ENCODE data around the gene TUBGCP2.
"Not testable (repeated sequence)": the region's sequence is repeated elsewhere in the genome, so short reads cannot be mapped to it uniquely, and the experiment has no call there.

TUBGCP2 gene

DNA sequence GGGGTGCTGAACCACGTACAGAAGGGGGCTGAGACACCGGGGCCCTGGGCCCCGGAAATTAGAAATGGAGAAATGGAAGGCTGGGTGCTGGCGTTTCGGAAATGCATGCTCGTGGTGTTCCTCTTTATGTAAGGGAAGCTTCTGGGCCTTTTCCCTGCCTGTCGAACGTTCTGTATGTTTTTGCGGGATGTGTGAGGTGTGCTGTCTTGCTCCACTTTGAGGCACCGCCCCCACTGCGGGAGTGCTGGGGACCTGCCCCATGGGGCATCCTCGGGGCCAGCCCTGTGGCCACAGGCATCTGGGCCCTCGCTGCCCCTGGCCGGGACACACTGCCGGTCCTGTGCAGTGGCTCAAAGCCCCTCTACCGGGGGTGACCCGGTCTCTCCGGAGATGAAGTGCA, 72.7 kb downstream of the TUBGCP2 start:
- POLR2A ChIA-PET: no interaction called here
- no peak for DNase-seq (ENCODE audit: extremely low spot score)
- CTCF ChIA-PET: no interaction called here
- TF ChIP-seq FOXM1 (IDR thresholded peaks at IDR 0.05; ENCODE audit: borderline replicate concordance): no peak
- TF ChIP-seq CTBP1 (IDR thresholded peaks at IDR 0.05; ENCODE audit: borderline replicate concordance): no peak
- no peak for TF ChIP-seq ZNF384 (IDR thresholded peaks at IDR 0.05)
- TF ChIP-seq SP1 (IDR thresholded peaks at IDR 0.05): no peak
- no peak for TF ChIP-seq FOXK2 (IDR thresholded peaks at IDR 0.05)
- TF ChIP-seq PKNOX1 (IDR thresholded peaks at IDR 0.05): no peak
- TF ChIP-seq TARDBP (IDR thresholded peaks at IDR 0.05): no peak
- TF ChIP-seq LEF1 (IDR thresholded peaks at IDR 0.05; ENCODE audit: borderline replicate concordance): no peak

DNA sequence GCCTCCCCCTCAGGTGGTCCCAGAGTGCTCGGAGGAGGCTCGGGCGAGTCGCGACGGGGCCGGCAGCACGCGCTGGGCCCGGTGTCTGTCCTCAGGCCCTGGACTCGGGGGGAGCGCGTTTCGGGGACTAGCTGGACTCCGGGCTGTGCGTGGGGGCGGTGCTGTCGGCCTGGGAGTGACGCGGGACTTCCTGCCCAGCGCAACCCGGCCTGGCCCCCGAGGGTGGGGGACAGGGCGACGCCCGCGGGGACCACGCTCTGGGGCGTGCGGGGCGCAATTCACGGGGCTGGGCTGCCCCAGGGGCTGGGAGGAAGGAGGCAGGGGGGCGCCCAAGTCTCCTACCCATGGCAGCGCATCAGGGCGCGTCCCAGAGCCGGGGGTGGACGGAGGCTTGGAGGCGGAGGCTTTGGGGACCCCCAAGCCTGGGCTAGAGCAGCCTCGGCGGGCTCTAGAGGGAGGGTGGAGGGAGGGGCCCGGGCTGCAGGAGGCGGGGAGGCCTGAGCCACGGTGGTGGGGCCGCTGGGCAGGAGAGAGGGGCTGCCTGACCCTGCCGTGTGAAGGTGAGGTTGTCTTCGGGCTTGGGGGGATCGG, 73.3 kb downstream of the TUBGCP2 start:
- CTCF ChIA-PET: no interaction called here
- TF ChIP-seq SUZ12 (IDR thresholded peaks at IDR 0.05): no peak
- no peak for TF ChIP-seq FOXM1 (IDR thresholded peaks at IDR 0.05; ENCODE audit: borderline replicate concordance)
- TF ChIP-seq CTBP1 (IDR thresholded peaks at IDR 0.05; ENCODE audit: borderline replicate concordance): no peak
- no peak for TF ChIP-seq ZNF384 (IDR thresholded peaks at IDR 0.05)
- TF ChIP-seq SP1 (IDR thresholded peaks at IDR 0.05): no peak
- POLR2A ChIA-PET: no interaction called here
- no peak for DNase-seq (ENCODE audit: extremely low spot score)

- POLR2A ChIA-PET; DNase-seq (ENCODE audit: extremely low spot score); CTCF ChIA-PET: not testable (repeated sequence)
These were observed 73.9 kb downstream of the TUBGCP2 start for GRCh38 chr10:133234796-133235195.

- no peak for TF ChIP-seq FOXA1 (IDR thresholded peaks at IDR 0.05)
- TF ChIP-seq BHLHE40 (IDR thresholded peaks at IDR 0.05; ENCODE audit: borderline replicate concordance): no peak
- no peak for TF ChIP-seq FOXM1 (IDR thresholded peaks at IDR 0.05; ENCODE audit: borderline replicate concordance)
- no peak for TF ChIP-seq ZNF384 (IDR thresholded peaks at IDR 0.05)
- TF ChIP-seq CTBP1 (IDR thresholded peaks at IDR 0.05; ENCODE audit: borderline replicate concordance): no peak
- no peak for TF ChIP-seq TARDBP (IDR thresholded peaks at IDR 0.05)
- no peak for TF ChIP-seq L3MBTL2 (conservative IDR thresholded peaks at IDR 0.05)
- TF ChIP-seq ELF4 (IDR thresholded peaks at IDR 0.05): no peak
- ChIA-PET CTCF (no interaction called here), POLR2A (no interaction called here)
These were observed 76.6 kb downstream of the TUBGCP2 start for GRCh38 chr10:133231946-133232574.

DNA sequence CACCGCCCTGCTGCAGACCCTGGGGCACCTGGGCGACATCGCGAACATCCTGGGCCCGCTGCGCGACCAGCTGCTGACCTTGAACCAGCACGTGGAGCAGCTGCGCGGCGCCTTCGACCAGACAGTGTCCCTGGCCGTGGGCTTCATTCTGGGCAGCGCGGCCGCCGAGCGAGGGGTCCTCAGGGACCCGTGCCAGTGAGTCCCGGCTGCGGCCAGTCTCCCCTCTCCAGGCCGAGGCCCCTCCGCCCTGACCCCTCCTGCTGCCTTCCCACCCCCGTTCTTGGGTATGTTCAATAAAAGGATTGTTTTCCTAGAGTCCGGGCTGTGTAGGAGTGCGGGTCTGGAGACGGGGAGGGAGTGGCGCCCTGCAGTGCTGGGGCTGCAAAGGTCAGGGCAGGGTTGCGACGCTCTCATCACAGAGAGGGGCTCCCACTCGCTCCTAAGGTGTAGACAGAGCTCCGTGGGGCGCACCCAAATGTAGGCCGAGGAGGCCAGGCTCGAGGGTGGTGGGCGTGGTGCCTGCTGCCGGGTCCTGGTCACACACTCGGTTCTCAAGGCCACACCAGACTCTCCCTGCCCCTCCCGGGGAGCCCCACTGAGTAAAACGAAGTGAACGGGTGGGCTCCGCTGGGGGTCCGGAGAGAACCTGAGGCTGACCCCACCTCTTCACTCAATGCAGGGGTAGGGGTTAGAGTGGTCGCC, 77.3 kb downstream of the TUBGCP2 start:
- no peak for DNase-seq (ENCODE audit: extremely low spot score)
- CTCF ChIA-PET: no interaction called here
- TF ChIP-seq FOXA1 (IDR thresholded peaks at IDR 0.05) (no peak), PKNOX1 (IDR thresholded peaks at IDR 0.05) (no peak), ELF4 (IDR thresholded peaks at IDR 0.05) (no peak), SP1 (IDR thresholded peaks at IDR 0.05) (no peak), CTBP1 (IDR thresholded peaks at IDR 0.05; ENCODE audit: borderline replicate concordance) (no peak), ZNF384 (IDR thresholded peaks at IDR 0.05) (no peak), BHLHE40 (IDR thresholded peaks at IDR 0.05; ENCODE audit: borderline replicate concordance) (no peak), HDGF (IDR thresholded peaks at IDR 0.05; ENCODE audit: borderline replicate concordance) (no peak)
- POLR2A ChIA-PET: no interaction called here

More at GRCh38 chr10:133231946-133232574, 76.6 kb downstream of the TUBGCP2 start:
- DNase-seq (ENCODE audit: extremely low spot score): no peak

GRCh38 chr10:133230387-133231195, 78.1 kb downstream of the TUBGCP2 start:
- peak; percentile 78 for DNase-seq (ENCODE audit: extremely low spot score)
- ChIA-PET CTCF (no interaction called here), POLR2A (interaction anchor here (0.7 kb wide), 1 partner anchor 12 kb away, joined by 3 read pairs; no protein-coding TSS in a partner anchor)
- TF ChIP-seq HDGF (IDR thresholded peaks at IDR 0.05; ENCODE audit: borderline replicate concordance) (no peak), BHLHE40 (IDR thresholded peaks at IDR 0.05; ENCODE audit: borderline replicate concordance) (no peak)

- TF ChIP-seq FOXK2 (IDR thresholded peaks at IDR 0.05) (no peak), ZNF384 (IDR thresholded peaks at IDR 0.05) (no peak), TARDBP (IDR thresholded peaks at IDR 0.05) (no peak), SUZ12 (IDR thresholded peaks at IDR 0.05) (no peak), BHLHE40 (IDR thresholded peaks at IDR 0.05; ENCODE audit: borderline replicate concordance) (no peak), NFRKB (IDR thresholded peaks at IDR 0.05) (no peak), PKNOX1 (IDR thresholded peaks at IDR 0.05) (no peak), FOXA1 (IDR thresholded peaks at IDR 0.05) (no peak)
- ChIA-PET CTCF (no interaction called here), POLR2A (interaction anchor here (0.7 kb wide), 1 partner anchor 13 kb away, joined by 3 read pairs; no protein-coding TSS in a partner anchor)
- peak; percentile 36 for DNase-seq (ENCODE audit: extremely low spot score)
These were observed 78.7 kb downstream of the TUBGCP2 start, which contains the start of gene UTF1 for GRCh38 chr10:133230044-133230361. UTF1 (plus strand) TSS chr10:133230217; CDS start chr10:133230289, 72 bp downstream.
